ENCODE data around the gene CSF1.

CSF1 gene

DNA sequence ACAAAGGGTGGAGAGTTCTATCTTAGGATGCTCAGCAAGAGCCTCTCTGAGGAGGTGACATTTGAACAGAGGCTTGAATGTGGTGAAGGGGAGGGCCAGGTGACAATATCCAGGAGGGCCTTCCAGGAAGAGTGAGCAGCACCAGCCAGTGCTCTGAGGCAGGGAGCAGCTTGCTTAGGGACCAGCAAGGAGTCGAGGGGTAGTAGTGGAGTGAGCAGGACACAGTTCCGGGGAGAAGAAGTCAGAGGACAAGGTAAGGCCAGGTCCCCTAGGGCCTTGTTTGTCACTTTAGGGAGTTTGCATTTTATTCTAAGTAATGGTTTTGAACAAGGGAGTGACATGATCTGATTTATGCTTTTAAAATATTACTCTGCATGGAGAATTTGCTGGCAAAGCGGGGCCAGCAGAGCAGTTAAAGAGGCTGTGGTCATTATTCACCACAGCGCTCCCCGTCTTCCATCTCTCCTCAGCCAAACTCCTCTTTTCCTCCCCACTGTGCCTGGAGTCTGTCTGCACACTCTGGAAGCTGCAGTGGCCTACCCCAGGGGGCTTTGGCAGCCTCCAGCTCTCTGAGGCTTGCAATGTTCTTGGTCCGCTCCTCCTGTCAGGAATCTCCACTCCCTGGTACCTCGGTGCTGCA, 17.0 kb upstream of the CSF1 start:
- TF ChIP-seq, protein P1, sequence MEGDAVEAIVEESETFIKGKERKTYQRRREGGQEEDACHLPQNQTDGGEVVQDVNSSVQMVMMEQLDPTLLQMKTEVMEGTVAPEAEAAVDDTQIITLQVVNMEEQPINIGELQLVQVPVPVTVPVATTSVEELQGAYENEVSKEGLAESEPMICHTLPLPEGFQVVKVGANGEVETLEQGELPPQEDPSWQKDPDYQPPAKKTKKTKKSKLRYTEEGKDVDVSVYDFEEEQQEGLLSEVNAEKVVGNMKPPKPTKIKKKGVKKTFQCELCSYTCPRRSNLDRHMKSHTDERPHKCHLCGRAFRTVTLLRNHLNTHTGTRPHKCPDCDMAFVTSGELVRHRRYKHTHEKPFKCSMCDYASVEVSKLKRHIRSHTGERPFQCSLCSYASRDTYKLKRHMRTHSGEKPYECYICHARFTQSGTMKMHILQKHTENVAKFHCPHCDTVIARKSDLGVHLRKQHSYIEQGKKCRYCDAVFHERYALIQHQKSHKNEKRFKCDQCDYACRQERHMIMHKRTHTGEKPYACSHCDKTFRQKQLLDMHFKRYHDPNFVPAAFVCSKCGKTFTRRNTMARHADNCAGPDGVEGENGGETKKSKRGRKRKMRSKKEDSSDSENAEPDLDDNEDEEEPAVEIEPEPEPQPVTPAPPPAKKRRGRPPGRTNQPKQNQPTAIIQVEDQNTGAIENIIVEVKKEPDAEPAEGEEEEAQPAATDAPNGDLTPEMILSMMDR (conservative IDR thresholded peaks at IDR 0.05; ENCODE audit: low read depth, low read length): no peak
- Histone ChIP-seq H3K79me2 (ENCODE audit: insufficient read depth, low read depth) (no peaks in the 10 kb centered on the region), H4K20me1 (ENCODE audit: insufficient read depth) (no peaks in the 10 kb centered on the region), H3K27ac (no peak overlapping the region), H3K27me3 (ENCODE audit: insufficient read depth, low read depth) (no peaks in the 10 kb centered on the region), H3K4me2 (no peak overlapping the region), H3K9ac (no peak overlapping the region), H3K4me1 (ENCODE audit: low read depth, poor library complexity, severe bottlenecking) (no peaks in the 10 kb centered on the region), H3K36me3 (ENCODE audit: insufficient read depth) (no peaks in the 10 kb centered on the region), H2AFZ (ENCODE audit: low read depth) (no peak overlapping the region), H3K4me3 (IDR thresholded peaks at IDR 0.05; ENCODE audit: insufficient read depth, low read depth, low read length) (no peak overlapping the region)

DNA sequence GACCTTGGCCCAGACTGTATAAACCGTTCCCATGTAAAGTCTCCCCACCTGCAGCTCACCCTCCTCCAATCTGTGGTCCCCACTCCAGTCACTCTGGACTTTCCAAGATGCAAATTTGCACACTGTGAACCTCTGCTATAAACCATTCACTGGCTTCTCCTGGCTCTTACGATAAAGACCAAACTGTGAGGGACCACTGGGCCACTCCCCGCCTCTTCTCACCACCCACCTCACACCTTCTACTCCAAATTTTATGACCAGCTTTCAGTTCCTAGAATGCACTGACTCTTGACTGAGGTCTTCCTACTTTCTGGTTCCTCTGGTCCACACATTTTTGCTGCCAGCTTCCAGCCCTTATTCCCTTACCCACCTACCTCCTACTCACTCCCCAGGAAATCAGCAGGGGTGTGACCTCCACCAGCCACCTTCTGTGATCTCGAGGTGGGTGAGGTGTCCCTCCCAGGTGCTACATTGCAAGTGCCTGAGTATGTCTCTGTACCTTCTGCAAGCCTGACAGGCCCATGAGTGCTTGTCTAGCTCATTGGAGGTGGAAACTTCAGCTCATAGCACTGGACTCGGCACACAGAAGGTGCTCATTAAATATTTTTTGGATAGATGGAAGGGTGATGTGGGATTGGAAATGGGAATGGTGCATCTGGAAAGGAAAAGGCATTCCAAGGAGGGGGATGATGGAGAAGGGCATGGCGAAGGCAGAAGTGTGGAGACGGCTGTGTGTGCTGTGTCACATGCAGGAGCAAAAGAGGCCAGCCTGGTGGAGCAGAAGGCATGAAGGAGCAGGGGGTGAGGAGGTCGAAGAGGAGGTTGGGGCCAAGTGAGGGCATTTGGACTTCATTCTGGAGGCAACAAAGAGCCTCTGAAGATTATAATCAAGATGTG, 15.6 kb upstream of the CSF1 start:
- no peak overlapping the region for H3K4me2 ChIP-seq
- H4K20me1 ChIP-seq (ENCODE audit: insufficient read depth): no peaks in the 10 kb centered on the region
- no peak overlapping the region for H3K4me3 ChIP-seq (IDR thresholded peaks at IDR 0.05; ENCODE audit: insufficient read depth, low read depth, low read length)
- no peaks in the 10 kb centered on the region for H3K4me1 ChIP-seq (ENCODE audit: low read depth, poor library complexity, severe bottlenecking)
- H2AFZ ChIP-seq (ENCODE audit: low read depth): no peak overlapping the region
- H3K27me3 ChIP-seq (ENCODE audit: insufficient read depth, low read depth): no peaks in the 10 kb centered on the region
- TF ChIP-seq, protein P1 (conservative IDR thresholded peaks at IDR 0.05; ENCODE audit: low read depth, low read length): no peak
- H3K27ac ChIP-seq: no peak overlapping the region
- no peaks in the 10 kb centered on the region for H3K79me2 ChIP-seq (ENCODE audit: insufficient read depth, low read depth)
- no peak overlapping the region for H3K9ac ChIP-seq
- H3K36me3 ChIP-seq (ENCODE audit: insufficient read depth): no peaks in the 10 kb centered on the region

DNA sequence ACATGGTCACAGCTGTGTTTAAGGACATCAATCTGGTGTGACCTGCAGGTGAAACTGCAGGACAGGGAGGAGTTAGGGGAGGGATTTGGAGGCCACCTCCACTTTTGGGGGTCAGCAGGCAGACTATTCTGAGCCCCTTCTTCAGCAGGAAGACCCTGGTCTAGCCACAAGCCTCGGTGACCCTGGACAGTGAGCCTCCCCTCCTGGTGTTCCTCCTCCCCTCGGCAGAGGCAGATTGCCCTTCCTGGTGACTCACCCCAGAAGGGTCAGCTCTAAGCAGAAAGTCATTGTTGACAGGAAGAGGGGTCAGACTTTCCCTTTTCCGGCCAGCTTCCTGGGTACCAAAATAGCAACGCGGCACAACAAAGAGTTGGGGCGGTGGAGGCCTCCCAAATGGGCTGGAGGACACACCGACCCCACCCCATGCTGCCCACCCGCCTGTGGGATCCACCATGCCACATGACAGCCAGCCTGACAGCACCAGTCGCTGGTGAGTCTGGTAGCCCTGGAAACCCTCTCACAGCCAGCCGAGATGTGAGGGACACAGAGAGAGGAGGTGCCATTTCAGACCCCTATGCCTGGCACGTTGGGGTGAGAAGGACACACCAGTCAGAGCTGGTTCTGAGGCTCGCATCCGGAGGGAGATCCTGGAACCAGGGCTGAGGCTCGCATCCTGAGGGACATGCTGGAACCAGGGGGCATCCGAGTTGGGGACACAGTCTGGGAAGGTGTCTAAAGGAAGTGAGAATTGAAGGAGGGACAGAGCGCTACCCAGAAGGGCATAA, 14.7 kb upstream of the CSF1 start:
- Histone ChIP-seq H3K4me2 (no peak overlapping the region), H3K27ac (no peak overlapping the region), H3K9ac (no peak overlapping the region), H3K79me2 (ENCODE audit: insufficient read depth, low read depth) (no peaks in the 10 kb centered on the region), H2AFZ (ENCODE audit: low read depth) (no peak overlapping the region), H4K20me1 (ENCODE audit: insufficient read depth) (no peaks in the 10 kb centered on the region), H3K4me3 (IDR thresholded peaks at IDR 0.05; ENCODE audit: insufficient read depth, low read depth, low read length) (no peak overlapping the region), H3K36me3 (ENCODE audit: insufficient read depth) (no peaks in the 10 kb centered on the region), H3K4me1 (ENCODE audit: low read depth, poor library complexity, severe bottlenecking) (no peaks in the 10 kb centered on the region), H3K27me3 (ENCODE audit: insufficient read depth, low read depth) (no peaks in the 10 kb centered on the region)
- TF ChIP-seq, protein P1 (conservative IDR thresholded peaks at IDR 0.05; ENCODE audit: low read depth, low read length): no peak

DNA sequence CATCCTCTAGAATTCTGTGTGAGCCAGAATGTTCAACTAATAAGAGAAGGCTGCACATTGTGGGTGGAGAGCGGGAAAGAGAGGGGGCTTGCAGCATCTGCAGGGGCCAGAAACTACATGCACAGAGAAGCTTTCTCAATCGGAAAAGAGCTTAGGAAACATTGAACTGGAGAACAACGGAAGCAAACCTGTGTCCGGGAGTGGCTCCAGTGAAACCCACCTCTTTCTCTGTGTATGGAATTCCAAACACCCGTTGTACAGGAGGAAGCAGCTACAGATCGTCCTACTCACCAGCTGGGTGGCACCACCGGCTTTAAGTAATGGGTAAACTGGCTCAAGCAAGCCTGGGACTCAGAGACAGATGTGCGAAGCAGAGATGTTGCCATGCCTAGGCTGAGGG, 14.0 kb upstream of the CSF1 start:
- H2AFZ ChIP-seq (ENCODE audit: low read depth): no peak overlapping the region

More for the DNA sequence above, 14.0 kb upstream of the CSF1 start:
- H3K36me3 ChIP-seq (ENCODE audit: insufficient read depth): no peaks in the 10 kb centered on the region
- no peak overlapping the region for H3K9ac ChIP-seq
- peaks cover 5% of the 10 kb centered on the region for H3K4me1 ChIP-seq (ENCODE audit: low read depth, poor library complexity, severe bottlenecking)
- TF ChIP-seq, protein P1 (conservative IDR thresholded peaks at IDR 0.05; ENCODE audit: low read depth, low read length): no peak
- H3K27ac ChIP-seq: no peak overlapping the region
- H3K79me2 ChIP-seq (ENCODE audit: insufficient read depth, low read depth): no peaks in the 10 kb centered on the region
- no peaks in the 10 kb centered on the region for H4K20me1 ChIP-seq (ENCODE audit: insufficient read depth)
- no peaks in the 10 kb centered on the region for H3K27me3 ChIP-seq (ENCODE audit: insufficient read depth, low read depth)
- no peak overlapping the region for H3K4me2 ChIP-seq
- H3K4me3 ChIP-seq (IDR thresholded peaks at IDR 0.05; ENCODE audit: insufficient read depth, low read depth, low read length): no peak overlapping the region

Measured in KMS-11 (cell line).